Activated CD4-positive, alpha-beta T cell treated with anti-CD3 and anti-CD28 coated beads, Interleukin-2, amount 50 U/mL, for 16 hours (primary cell): ENCODE data around the gene HAUS3.

ENCODE experiments used
- DNase-seq: peaks from one replicate; pipeline ENCODE4 v3.0.0-alpha.2; 2020

Gene HAUS3, protein sequence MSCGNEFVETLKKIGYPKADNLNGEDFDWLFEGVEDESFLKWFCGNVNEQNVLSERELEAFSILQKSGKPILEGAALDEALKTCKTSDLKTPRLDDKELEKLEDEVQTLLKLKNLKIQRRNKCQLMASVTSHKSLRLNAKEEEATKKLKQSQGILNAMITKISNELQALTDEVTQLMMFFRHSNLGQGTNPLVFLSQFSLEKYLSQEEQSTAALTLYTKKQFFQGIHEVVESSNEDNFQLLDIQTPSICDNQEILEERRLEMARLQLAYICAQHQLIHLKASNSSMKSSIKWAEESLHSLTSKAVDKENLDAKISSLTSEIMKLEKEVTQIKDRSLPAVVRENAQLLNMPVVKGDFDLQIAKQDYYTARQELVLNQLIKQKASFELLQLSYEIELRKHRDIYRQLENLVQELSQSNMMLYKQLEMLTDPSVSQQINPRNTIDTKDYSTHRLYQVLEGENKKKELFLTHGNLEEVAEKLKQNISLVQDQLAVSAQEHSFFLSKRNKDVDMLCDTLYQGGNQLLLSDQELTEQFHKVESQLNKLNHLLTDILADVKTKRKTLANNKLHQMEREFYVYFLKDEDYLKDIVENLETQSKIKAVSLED

DNA sequence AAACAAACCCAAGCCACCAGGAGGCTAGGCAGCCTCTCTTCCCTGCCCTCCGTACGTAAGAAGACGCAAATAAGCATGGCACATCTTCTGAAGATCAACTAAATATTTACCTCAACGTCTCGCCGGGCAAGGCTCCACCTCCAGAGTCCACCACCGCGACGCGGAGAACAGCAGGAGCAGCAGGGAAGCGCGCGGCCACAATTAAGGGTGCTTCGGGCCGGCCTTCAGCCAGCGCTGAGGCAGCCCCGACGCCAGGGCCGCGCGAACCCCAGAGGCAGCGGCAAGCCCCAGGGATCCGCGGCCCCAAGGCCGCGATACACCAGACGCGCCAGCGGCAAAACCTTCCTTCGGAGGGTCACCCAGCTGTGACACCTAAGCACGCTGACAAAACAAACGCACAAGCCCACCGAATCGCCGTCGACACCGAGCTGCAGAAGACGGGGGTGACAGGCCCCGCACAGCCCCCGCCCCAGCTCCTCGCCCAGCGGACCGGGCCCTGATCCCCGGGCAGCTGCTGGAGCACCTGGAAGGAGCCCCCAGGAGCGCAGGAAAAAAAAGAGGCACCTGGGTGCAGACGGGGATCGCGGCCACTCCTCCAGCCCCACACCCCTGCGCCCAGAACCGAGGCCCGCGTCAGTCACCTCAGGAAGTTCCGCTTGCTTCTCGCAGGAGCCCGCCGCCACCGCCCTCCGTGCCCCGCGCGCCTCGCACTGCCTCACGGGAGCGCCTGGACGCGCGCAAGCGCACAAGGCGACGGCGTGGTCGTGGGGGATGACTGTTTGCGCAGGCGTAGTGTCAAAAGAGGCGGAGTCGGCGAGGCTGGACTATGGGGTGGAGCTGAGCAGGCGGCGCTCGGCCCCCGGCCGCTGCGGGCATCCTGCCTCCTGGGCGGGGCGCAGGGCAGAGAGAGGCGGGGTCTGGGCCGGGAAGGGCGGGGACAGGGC, at the start of gene HAUS3, which contains the start of gene POLN:
TSS of gene HAUS3 (minus strand) at position 712 of the 944 bp plus-strand sequence. CDS start 1,175 bp downstream, outside the sequence.
TSS of gene POLN (minus strand) at position 712 of the 944 bp plus-strand sequence. CDS start 12,890 bp downstream, outside the sequence.
- DNase-seq = peak; percentile 99

DNA sequence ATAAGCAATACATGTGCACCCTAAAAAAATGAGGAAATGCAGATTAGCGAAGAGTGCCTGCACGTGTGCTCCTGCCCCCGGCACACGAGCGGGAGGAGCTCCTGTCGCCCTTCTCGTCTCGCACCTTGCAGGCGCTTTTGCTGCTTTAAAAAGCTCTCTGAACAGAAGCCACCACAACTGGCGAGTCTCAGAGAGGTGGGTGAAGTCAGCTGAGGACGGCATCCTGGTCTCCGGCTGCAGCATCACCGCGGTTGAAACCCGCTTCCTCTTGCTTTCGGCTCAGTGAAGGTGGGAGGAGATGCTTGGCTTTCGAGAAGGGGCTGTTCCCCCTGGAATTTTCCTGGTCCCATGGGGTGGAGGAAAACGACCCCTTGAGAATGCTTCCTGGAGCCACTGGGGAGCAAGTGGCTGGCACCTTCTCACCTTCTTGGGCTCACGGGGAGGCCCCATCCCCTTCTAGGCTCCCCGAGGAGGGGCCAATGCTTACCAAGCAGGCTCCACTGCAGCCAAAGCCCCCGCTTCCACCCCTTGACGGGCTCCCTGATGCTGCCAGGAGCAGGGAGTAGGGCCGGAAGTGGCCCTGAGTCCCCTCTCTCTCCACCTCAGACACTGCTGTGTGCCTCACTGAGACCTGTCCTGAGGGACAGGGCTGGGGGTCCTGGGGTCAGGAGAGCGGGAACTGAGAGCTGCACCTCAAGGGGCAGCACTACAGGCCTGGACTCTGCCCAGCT, 49.2 kb upstream of the HAUS3 start:
- peak; percentile 53 for DNase-seq

DNA sequence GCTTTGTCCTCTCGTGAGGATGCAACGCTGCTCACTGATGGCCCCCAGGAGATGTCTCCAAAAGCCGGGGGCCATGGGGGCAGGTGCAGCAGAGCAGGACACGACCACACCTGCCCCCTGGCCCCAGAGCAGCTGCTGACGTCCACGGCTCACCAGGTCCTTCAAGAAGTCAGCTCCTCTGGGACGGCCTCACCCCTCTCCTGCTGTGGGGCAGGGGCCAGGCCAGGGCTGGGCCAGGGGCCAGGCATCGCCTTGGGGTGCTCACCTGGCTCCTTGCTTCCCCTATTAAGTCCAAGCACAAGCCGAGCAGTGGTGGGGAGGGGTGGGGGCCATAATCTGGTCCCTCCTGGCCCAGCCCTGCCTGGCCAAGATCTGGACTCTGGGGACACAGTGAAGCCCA, 48.6 kb upstream of the HAUS3 start:
- no peak for DNase-seq

DNA sequence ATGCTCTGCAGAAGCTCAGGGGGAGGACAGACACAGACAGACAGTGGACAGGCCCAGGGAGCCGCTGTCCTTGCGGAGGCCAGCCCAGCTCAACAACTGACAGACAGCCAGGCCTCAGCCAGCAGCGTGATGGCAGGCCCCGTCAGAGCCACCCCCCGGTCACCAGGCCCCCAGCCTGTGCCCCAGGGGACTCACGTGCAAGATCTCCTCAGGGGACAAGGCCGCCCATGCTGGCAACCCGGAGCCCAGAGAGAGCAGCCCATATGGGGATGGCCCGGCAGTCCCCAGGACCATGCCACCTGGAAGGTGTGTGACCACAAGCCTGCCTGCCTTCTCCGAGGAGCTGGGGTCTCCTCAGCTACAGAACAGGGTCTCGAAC, 48.0 kb upstream of the HAUS3 start:
- DNase-seq = no peak

DNA sequence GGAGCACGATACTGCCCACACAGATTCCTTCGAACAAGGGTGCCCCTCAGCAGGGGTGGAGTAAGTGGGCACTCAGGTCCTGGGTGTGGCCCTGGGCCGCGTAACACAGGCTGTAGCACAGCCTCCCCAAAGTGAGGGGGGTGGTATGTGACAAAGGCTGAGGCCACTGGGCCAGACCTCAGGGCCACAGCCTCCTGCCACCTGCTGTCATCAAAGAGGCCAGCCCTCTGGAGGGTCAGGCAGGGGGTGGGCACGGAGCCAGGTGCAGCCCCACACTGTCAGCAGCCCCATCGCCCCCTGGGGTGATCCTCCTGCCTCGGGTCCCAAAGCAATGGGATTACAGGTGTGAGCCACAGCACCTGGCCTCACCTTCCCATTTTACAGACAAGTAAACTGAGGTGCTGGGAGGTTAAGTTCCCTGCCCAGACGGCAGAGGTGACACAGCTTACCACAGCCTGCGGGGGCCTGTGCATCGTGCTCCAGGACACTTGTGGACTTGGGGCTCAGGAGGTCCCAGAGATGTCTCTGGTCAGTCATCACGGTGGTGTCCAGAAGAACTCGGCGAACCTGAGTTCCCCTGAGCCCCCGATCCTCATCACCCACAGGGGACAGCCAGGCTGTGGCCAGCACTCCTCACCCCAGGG, 47.5 kb upstream of the HAUS3 start:
- no peak for DNase-seq

DNA sequence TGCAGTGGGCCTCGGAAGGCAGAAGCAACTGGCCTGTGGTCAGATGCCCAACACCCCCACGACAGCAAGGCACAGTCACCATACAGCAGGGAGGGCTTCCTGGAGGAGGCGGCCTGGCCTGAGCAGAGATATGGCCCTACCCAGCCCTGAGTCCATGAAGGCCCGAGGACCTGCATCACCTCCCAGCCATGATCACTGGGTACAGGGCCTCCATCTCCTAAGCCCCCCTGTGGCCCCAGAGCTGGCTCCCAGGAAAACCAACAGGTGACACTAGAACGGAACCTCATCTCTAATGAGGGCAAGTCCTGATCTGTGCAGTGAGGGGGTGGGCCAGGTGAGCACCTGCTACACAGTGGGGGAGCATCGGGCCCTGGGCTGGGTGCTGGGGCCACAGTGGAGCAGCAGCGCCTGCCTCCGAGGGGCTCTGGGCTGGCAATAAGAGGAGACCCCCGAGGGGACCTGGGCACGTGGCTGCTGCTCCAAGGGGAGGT, 46.2 kb upstream of the HAUS3 start:
- no peak for DNase-seq

DNA sequence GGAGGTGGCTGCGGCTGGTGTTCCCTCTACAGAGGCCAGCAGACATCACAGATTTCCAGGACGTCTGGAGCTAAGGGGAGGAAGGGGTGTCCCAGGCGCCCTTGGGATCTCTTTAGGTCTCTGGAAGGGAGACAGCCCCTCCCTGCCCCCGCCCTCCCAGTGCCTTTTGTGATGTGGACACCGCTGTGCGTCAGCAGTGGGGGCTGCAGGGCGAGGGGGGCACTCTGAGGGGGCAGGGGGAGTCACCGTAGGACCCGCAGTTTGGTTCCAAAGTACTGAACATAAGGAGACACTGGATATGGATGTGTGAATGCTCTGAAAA, 45.6 kb upstream of the HAUS3 start:
- no peak for DNase-seq

DNA sequence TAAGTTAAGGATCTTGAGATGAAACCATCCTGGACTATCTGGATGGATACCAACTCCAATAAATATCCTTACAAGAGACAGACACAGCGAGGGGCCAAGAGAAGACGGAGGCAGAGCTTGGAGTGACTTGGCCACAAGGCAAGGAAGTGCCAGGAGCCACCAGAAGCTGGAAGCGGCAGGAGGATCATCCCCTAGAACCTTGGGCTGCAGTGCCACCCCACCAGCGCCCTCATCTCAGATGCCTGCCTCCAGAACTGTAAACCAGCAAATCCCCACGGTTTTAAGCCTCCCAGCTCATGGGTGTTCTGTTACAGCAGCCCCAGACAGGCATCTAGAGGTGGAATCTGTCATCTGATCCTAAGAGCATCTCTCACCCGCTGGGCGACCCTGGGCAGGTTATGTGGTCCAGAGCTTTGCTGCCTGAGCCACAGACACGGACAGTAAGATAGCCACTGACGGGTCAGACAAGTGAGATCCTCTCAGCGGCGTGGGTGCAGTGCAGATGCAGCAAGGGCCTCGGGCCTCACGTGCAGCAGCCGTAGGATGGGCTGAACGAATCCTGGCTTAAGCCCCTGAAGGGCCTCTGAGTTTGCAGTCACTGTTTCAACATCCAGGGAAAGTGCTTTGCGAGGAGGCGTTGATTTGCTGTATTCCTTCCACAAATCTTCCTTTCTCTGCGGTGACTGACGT, 45.1 kb upstream of the HAUS3 start:
- no peak for DNase-seq

DNA sequence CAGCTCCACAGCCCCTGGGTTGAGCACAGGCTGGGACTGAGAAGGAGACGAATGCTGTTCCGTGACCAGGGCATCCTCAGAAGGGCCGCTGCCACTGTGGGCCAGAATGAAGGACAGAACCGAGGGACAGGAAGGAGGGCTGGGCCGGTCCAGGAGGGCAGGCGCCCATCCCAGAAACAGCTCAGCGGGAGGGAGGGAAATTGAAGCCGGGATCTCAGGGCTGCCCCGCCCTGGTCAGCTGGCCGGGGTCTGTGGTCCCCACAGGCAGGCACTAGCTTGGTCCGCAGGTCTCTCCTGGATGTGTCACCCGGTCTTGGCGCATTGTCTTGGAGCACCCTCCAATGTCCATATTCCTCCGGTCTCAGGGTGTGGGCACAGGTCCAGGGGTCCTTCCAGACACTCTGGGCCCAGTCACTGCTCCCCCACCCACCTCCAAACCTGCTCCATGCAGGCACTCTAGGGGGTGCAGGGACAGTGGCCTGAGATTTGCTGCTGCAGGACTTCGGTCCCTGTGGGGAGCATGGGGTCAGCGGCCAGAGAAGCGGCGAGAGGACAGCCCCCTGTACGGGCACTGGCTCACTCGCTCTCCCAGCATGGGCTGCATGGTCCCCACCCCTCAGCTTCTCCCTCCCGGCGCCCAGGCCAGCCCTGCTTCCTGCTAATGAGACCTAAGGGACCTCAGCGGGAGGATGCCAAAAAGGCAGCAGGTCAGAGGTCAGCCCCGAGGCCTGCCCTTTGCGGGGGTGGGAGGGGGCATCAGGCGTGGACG, 43.9 kb upstream of the HAUS3 start:
- no peak for DNase-seq

DNA sequence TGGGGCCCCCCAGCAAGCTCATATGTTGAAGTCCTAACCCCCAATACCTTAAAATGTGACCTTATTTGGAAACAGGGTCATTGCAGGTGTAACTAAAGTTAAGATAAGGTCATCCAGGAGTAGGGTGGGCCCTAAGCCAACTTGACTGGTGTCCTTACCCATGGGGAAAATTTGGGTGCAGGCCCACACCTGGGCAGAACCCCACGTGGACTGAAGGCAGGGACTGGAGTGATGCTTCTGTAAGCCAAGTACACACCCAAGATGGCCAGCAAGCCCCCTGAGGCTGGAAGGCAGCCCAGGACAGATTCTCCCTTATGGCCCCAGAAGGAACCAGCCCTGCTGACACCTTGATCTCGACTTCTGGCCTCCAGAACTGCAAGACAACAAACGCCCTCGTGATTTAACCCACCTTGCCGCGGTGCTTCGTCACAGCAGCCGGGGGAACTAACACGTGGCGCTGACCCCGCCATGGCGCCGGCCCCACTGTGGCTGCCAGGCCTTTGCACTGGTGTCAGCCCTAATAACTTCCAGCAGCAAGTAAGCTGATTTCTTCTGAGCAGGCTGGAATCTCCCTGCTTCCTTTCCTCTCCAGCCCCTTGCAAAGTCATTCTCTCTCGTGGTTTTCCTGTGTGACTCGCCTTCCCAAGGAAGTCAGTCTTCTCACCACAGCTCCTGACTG, 43.2 kb upstream of the HAUS3 start:
- no peak for DNase-seq

DNA sequence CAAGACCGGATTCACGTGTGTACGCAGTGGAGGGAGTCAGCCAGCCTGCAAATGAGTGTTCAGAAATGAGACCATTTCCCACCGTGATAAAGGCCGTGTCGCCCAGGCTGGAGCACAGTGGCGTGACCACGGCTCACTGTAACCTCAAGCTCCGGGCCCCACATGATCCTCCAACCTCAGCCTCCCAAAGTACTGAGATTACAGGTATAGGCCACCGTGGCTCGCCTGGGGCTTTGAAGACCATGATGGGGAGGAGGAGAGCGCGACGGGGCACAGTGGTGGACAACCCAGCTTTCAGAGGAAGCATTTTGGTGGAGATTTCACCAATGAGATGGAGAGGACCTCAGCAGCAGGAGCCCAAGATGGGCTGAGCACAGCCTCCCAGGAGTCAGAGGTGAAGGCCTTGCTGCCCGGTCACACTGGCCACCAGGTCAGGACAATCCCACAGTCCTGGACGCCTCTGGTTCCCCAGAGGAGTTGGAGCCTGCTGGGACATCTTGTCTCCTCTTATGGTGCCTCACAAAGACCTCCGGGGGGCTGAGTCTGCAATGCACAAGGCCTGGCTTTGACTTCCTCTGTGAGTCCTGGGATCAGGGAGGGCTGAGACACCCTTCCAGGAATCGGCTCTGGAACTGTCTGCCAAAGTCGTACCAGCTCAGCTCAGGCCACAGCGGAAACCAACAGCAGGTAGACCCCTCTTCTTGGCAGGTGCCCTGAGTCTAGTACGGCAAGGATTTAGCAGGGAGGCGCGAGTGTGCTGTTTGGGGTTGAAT, 42.4 kb upstream of the HAUS3 start:
- DNase-seq = no peak

DNA sequence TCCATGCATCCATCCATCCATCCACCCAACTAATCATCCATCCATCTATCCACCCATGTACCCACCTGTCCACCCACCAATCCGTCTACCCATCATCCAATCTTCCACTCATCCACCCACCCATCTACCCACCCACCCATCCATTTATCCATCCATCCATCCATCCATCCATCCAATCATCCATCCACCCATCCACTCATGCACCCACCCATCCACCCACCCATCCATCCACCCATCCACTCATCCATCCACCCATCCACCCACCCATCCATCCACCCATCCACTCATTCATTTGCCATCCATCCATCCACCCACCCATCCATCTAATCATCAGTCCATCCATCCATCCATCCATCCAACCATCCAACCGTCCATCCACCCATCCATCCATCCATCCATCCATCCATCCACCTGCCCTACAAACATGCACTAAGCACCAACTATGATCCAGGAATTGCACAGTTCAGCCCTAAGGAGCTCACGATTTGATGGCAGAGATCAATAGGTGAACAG, 41.3 kb upstream of the HAUS3 start:
- no peak for DNase-seq

DNA sequence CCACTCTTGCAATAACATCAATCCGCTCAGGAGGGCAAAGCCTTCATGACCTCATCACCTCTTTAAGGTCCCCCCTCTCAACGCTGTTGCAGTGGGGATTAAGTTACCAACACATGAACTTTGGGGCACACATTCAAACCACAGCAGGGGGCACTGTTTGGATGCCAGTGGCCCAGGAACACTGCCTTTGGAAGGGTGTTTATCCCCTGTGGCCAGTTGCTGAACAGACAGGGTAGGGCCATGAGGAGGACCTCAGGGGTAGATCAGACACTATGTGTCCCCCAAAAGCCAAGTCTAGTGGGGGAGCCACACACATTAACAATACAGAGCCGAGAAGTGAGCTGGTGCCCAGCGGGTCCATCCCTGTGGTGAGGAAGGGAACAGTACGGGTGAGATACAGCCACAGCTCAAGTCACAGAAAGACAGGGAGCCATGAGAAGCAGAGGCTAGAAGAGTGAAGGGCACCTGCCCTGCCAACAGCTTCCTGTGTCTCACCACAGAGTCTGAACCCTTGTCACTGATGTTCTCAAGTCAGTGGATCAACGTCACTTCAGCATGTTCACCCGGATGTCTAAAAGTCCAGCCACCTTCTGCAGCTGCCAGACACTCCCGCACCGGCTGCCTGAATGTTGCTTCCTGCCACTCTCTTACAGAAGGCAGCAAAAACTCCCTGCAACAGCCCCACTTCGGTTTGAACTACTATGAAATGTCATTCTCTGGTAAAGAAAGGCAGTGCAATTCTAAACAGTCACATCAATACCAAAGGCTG, 39.8 kb upstream of the HAUS3 start:
- DNase-seq = peak; percentile 81

DNA sequence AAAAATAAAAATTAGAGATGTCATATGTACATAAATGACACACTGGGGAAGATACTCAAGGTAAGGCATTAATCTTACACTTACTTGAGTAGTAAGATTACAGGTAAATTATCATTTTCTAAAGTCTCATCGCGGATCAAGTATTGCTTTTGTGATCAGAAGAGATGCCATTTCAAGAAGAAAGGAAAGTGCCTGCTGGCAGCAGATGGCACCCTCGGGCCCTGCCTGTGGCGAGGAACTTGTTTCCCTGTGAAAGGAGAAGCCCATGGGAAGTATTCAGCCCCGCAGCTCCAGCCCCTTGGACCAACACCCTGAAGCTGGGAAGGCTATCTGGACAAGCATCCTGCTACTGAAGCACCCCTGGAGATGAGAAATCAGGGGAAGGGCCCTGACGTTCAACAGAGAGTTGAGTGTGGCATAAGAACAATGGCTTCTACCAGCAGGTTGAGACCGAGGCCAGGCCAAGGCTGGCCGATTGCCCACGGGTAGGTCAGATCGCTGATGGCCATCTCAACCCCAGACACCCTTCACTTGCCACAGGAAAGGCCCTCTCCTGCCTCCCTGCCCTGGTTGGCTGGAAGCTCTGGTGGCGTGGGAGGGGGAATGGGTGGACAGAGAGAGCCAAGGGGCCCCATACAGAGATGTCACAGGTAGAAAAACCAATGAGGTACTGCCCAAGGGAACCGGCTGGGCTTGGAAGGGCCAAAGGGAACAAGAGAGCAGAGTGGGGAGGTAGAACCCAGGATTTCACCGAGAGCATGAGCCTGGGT, 38.8 kb upstream of the HAUS3 start:
- no peak for DNase-seq

DNA sequence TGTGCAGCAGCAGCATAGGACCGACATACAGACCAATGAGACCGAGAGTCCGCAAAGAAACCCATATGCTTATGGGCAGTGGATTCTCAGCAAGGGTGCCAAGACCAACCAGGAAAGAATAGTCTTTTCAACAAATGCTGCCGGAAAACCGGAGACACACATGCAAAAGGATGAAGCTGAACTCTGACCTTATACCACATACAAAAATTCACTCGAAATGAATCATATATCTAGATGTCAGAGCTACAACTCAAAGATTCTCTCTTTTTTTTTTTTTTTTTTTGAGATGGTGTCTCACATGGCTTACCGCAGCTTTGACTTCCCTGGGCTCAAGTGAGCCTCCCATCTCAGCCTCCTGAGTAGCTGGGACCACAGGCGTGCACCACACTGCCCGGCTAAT, 36.0 kb upstream of the HAUS3 start:
- no peak for DNase-seq

DNA sequence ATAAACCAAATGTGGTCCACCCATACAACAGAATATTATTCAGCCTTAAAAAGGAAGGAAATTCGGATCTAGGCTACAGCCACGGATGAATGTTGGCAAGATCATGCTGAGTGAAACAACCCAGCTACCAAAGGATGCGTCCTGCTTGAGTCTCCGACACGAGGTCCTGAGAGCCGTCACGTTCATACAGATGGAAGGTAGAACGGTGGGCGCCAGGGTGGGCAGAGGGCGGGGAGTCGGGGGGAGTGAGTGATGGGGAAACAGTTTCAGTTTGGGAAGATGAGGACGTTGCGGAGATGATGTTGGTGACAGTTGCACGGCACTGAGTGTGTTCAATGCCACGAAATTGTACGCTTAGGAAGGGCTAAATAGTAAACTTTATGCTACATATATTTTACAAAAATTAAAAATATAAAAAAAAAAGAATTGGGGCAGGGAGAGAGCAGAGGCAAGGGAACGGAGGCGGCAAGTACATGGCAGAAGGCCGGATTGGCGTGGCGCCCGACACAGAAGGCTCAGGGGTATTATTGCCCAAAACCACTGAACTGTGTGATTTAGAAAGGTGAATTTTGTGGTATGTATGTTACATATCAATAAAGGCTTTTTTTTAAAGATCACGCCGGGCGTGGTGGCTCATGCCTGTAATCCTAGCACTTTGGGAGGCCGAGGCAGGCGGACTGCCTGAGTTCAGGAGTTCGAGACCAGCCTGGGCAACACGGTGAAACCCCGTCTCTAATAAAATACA, 34.8 kb upstream of the HAUS3 start:
- no peak for DNase-seq
